ENCODE results near the gene PGAM1.

The PGAM1 gene

GRCh38 chr10:97481071-97481470 lies 55.1 kb downstream of the PGAM1 start:
- Histone ChIP-seq H3K79me2 (ENCODE audit: insufficient read depth, low read length) (no peaks in the 10 kb centered on the region), H3K9ac (ENCODE audit: low read length) (no peak overlapping the region), H3K4me1 (ENCODE audit: insufficient read depth, low read length, severe bottlenecking) (no peaks in the 10 kb centered on the region), H3F3A (ENCODE audit: insufficient read depth, low read length) (no peaks in the 10 kb centered on the region), H3K4me2 (ENCODE audit: low read length) (no peak overlapping the region), H2AFZ (ENCODE audit: low read length) (no peak overlapping the region), H3K9me2 (ENCODE audit: low read depth, low read length) (no peaks in the 10 kb centered on the region), H4K20me1 (ENCODE audit: insufficient read depth, low read length) (no peaks in the 10 kb centered on the region), H3K4me3 (ENCODE audit: low read depth, low read length, poor library complexity, severe bottlenecking) (no peak overlapping the region), H3K27me3 (ENCODE audit: insufficient read depth, low read length) (no peaks in the 10 kb centered on the region), H3K36me3 (ENCODE audit: insufficient read depth, low read length) (peaks cover 46% of the 10 kb centered on the region), H3K27ac (ENCODE audit: low read depth, low read length, poor library complexity, severe bottlenecking) (no peak overlapping the region), H3K9me3 (ENCODE audit: low read length) (no peaks in the 10 kb centered on the region)
- TF ChIP-seq EZH2 (IDR thresholded peaks at IDR 0.05; ENCODE audit: borderline replicate concordance, low read length) (no peak), CTCF (IDR thresholded peaks at IDR 0.05; ENCODE audit: low read length) (no peak)

GRCh38 chr10:97482381-97482780 lies 56.4 kb downstream of the PGAM1 start:
- H3K79me2 ChIP-seq (ENCODE audit: insufficient read depth, low read length): no peaks in the 10 kb centered on the region
- H3K36me3 ChIP-seq (ENCODE audit: insufficient read depth, low read length): peaks cover 34% of the 10 kb centered on the region; the same call in 1 of the 2 replicates
- H3K27me3 ChIP-seq (ENCODE audit: insufficient read depth, low read length): no peaks in the 10 kb centered on the region
- H4K20me1 ChIP-seq (ENCODE audit: insufficient read depth, low read length): no peaks in the 10 kb centered on the region
- H3K4me2 ChIP-seq (ENCODE audit: low read length): no peak overlapping the region
- H3K9ac ChIP-seq (ENCODE audit: low read length): no peak overlapping the region
- H3F3A ChIP-seq (ENCODE audit: insufficient read depth, low read length): no peaks in the 10 kb centered on the region
- H3K4me3 ChIP-seq (ENCODE audit: low read depth, low read length, poor library complexity, severe bottlenecking): no peak overlapping the region
- H3K9me2 ChIP-seq (ENCODE audit: low read depth, low read length): no peaks in the 10 kb centered on the region
- no peaks in the 10 kb centered on the region for H3K9me3 ChIP-seq (ENCODE audit: low read length)
- H3K27ac ChIP-seq (ENCODE audit: low read depth, low read length, poor library complexity, severe bottlenecking): no peak overlapping the region
- no peaks in the 10 kb centered on the region for H3K4me1 ChIP-seq (ENCODE audit: insufficient read depth, low read length, severe bottlenecking)
- TF ChIP-seq CTCF (IDR thresholded peaks at IDR 0.05; ENCODE audit: low read length): no peak
- no peak for TF ChIP-seq EZH2 (IDR thresholded peaks at IDR 0.05; ENCODE audit: borderline replicate concordance, low read length)
- H2AFZ ChIP-seq (ENCODE audit: low read length): no peak overlapping the region

Data from OCI-LY1 (cell line).